B cell (primary cell): ENCODE results near the gene SLC13A2. TPM values are rescaled to one million over a fixed set of nuclear protein-coding genes. Genes with fewer than 3 reads are reported as not detected.

Experiments
- ATAC-seq: fragments of 200-7000 bp; cut with Tn5 transposase; one replicate; pipeline ENCODE4 v1.10.0; 2021; ENCODE audit warnings: low read depth, mild to moderate bottlenecking, moderate number of reproducible peaks, moderate library complexity
- CTCF ChIA-PET: fragments of 350-600 bp; sonication (Branson Sonifier 250); formaldehyde crosslinking; loops from one replicate; lab custom pipeline; 2021; ENCODE audit warnings: antibody characterized with exemption, inconsistent platforms; lab: Charles Lee
- POLR2A ChIA-PET: fragments of 350-600 bp; sonication (Branson Sonifier 250); formaldehyde crosslinking; loops from one replicate; lab custom pipeline; 2021; ENCODE audit warnings: antibody characterized with exemption; lab: Charles Lee
- DNase-seq: peaks from one replicate; pipeline ENCODE4 v3.0.0; 2013
- H2AFZ ChIP-seq: 2 replicates; pipeline ENCODE4 v1.6.1; 2012; ENCODE audit warnings: mild to moderate bottlenecking, low read depth, low read length; ENCODE audit not compliant: insufficient read depth, poor library complexity, severe bottlenecking
- H3K27ac ChIP-seq, 2 donors: 1 replicate in 1 of 2; 2 replicates in 1 of 2; pipeline ENCODE4 v1.5.1; 2012 to 2013; ENCODE audit warnings: low read length in 2 of 2, mild to moderate bottlenecking in 2 of 2, moderate library complexity in 1 of 2
- H3K27me3 ChIP-seq, 4 experiments: fragments of 200-600 bp in 1 of 4; sonication (generic) in 1 of 4; replicated peaks in 1 of 4; 1 replicate in 2 of 4; 2 replicates in 2 of 4; pipeline versions ENCODE4 v1.6.1 to v1.7.0; 2013 to 2016; ENCODE audit warnings: low read length in 3 of 4, mild to moderate bottlenecking in 2 of 4, mixed read lengths in 1 of 4, moderate library complexity in 1 of 4; ENCODE audit not compliant: insufficient read depth in 4 of 4, control insufficient read depth in 3 of 4; ENCODE audit errors: control extremely low read depth in 1 of 4
- H3K36me3 ChIP-seq, 2 experiments: replicated peaks in 1 of 2; 1 replicate in 1 of 2; 2 replicates in 1 of 2; pipeline versions ENCODE4 v1.6.1 to v1.7.1; 2013; ENCODE audit warnings: low read length in 1 of 2; ENCODE audit not compliant: insufficient read depth in 2 of 2, control insufficient read depth in 1 of 2; ENCODE audit errors: control extremely low read depth in 1 of 2, extremely low read depth in 1 of 2
- H3K4me1 ChIP-seq, 2 donors: fragments of 200-600 bp in 1 of 2; sonication (generic) in 1 of 2; 1 replicate in 1 of 2; 2 replicates in 1 of 2; pipeline versions ENCODE4 v1.5.1 to v1.6.1; 2013 to 2017; ENCODE audit warnings: low read length in 2 of 2; ENCODE audit not compliant: control insufficient read depth in 2 of 2, insufficient read depth in 2 of 2
- H3K4me2 ChIP-seq: replicated peaks from 2 replicates; pipeline ENCODE3; 2012; ENCODE audit warnings: mild to moderate bottlenecking, low read depth, low read length; ENCODE audit not compliant: poor library complexity, severe bottlenecking
- H3K4me3 ChIP-seq, 5 experiments: fragments of 200-600 bp in 1 of 5; sonication (generic) in 1 of 5; 1 replicate in 3 of 5; 2 replicates in 2 of 5; pipeline versions ENCODE4 v1.5.1 to v1.7.0; 2011 to 2016; ENCODE audit warnings: low read length in 4 of 5, mild to moderate bottlenecking in 4 of 5, low read depth in 2 of 5, control low read depth in 1 of 5, moderate library complexity in 1 of 5; ENCODE audit not compliant: insufficient read depth in 1 of 5; ENCODE audit errors: control extremely low read depth in 1 of 5, extremely low read depth in 1 of 5
- H3K79me2 ChIP-seq: fragments of 200-600 bp; sonication (generic); one replicate; pipeline ENCODE4 v1.6.0; 2016; ENCODE audit warnings: low read length; ENCODE audit not compliant: control insufficient read depth, insufficient read depth
- H3K9ac ChIP-seq: fragments of 200-600 bp; sonication (generic); 2 replicates; pipeline ENCODE4 v1.6.1; 2017; ENCODE audit warnings: mild to moderate bottlenecking, low read length, moderate library complexity
- H3K9me3 ChIP-seq, 3 donors: one replicate each; pipeline versions ENCODE4 v1.6.1 to v1.7.1; 2013; ENCODE audit warnings: low read length in 2 of 3; ENCODE audit not compliant: control insufficient read depth in 2 of 3, insufficient read depth in 1 of 3; ENCODE audit errors: control extremely low read depth in 1 of 3
- H4K20me1 ChIP-seq: 2 replicates; pipeline ENCODE4 v1.6.0; 2012; ENCODE audit warnings: mild to moderate bottlenecking, low read length; ENCODE audit not compliant: insufficient read depth, control insufficient read depth, poor library complexity, severe bottlenecking
- H3K27ac Mint-ChIP-seq: one replicate; pipeline ENCODE4 v1.8.0; 2021; ENCODE audit warnings: mixed read lengths
- H3K27me3 Mint-ChIP-seq: one replicate; pipeline ENCODE4 v1.8.0; 2021; ENCODE audit warnings: mixed read lengths
- H3K4me1 Mint-ChIP-seq: one replicate; pipeline ENCODE4 v1.8.0; 2021; ENCODE audit warnings: mixed read lengths
- H3K4me3 Mint-ChIP-seq: one replicate; pipeline ENCODE4 v1.8.0; 2021; ENCODE audit warnings: mixed read lengths
- H3K9me3 Mint-ChIP-seq: one replicate; pipeline ENCODE4 v1.8.0; 2022; ENCODE audit warnings: mixed read lengths; ENCODE audit not compliant: insufficient read depth
- EZH2 ChIP-seq: IDR thresholded peaks from 2 replicates; pipeline ENCODE4 v1.6.1; 2012; ENCODE audit warnings: borderline replicate concordance, low read depth, mild to moderate bottlenecking, moderate library complexity, low read length; ENCODE audit not compliant: insufficient read depth, poor library complexity, severe bottlenecking
- WGBS: methylation state at CpG from one replicate; pipeline ENCODE4 v1.1.5; 2013; ENCODE audit warnings: missing lambda C conversion rate; ENCODE audit not compliant: insufficient coverage; 5-methylcytosine and 5-hydroxymethylcytosine counted together
- intact Hi-C: fragments of 100-400 bp; cut with micrococcal nuclease; formaldehyde crosslinking; loops from one replicate; pipeline ENCODE4 v1.10.0; 2022
- polyA plus RNA-seq: library from polyadenylated mRNA; depleted of rRNA; stranded (reverse); fragments of >200 nt; gene quantifications from 2 replicates; pipeline ENCODE4 v1.2.3, GENCODE V29; 2012
- total RNA-seq, 2 donors: library from RNA; stranded (reverse); fragments of 120-200 nt in 1 of 2; gene quantifications; 1 replicate in 1 of 2; 2 replicates in 1 of 2; pipeline versions ENCODE4 v1.2.3 to v1.2.4, GENCODE V29; 2013 to 2022
- TF ChIP-seq, protein P1 (sequence below): fragments of 200-600 bp; IDR thresholded peaks from one replicate; pipeline ENCODE4 v1.8.0; 2022; ENCODE audit warnings: antibody characterized with exemption, mild to moderate bottlenecking

Gene SLC13A2
- total and polyA plus RNA-seq, 2 donors (not counting 1 experiment from before 2014, with no cell fraction given): not detected

DNA sequence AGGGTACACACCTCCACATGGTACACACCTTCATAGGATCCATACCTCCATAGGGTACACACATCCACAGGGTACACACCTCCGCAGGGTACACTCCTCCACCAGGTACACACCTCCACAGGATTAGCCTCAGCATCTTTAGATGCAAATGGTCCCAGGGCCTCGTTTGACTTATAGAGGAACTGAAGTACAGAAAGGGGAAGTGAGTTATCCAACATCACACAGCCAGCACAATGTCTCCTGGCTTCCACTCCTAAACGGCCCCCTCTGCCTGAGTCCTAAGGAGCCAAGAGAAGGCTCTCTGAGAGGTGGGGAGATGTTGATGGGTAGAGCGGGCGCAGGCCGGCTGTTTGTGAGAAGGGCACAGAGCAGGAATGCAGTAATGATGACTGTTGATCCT, 44.7 kb downstream of the SLC13A2 start:
- Histone ChIP-seq H2AFZ (peak overlapping the region; percentile 7), H3K9me3 (no peaks in the 10 kb centered on the region), H3K4me2 (no peak overlapping the region), H3K9ac (no peak overlapping the region), H3K79me2 (no peaks in the 10 kb centered on the region), H3K4me3 (no peak overlapping the region), H3K36me3 (no peaks in the 10 kb centered on the region), H3K27me3 (no peaks in the 10 kb centered on the region), H3K27ac (no peak overlapping the region), H3K4me1 (peaks cover 0 to 9% of the 10 kb centered on the region in 2 donors), H4K20me1 (no peaks in the 10 kb centered on the region)
- 81% methylated on average over 3 of the region's 6 CpGs for WGBS
- ChIA-PET POLR2A (no interaction called here), CTCF (no interaction called here)
- intact Hi-C loops: no loop called here
- TF ChIP-seq EZH2: no peak
- TF ChIP-seq, protein P1, sequence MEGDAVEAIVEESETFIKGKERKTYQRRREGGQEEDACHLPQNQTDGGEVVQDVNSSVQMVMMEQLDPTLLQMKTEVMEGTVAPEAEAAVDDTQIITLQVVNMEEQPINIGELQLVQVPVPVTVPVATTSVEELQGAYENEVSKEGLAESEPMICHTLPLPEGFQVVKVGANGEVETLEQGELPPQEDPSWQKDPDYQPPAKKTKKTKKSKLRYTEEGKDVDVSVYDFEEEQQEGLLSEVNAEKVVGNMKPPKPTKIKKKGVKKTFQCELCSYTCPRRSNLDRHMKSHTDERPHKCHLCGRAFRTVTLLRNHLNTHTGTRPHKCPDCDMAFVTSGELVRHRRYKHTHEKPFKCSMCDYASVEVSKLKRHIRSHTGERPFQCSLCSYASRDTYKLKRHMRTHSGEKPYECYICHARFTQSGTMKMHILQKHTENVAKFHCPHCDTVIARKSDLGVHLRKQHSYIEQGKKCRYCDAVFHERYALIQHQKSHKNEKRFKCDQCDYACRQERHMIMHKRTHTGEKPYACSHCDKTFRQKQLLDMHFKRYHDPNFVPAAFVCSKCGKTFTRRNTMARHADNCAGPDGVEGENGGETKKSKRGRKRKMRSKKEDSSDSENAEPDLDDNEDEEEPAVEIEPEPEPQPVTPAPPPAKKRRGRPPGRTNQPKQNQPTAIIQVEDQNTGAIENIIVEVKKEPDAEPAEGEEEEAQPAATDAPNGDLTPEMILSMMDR: no peak
- Mint-ChIP-seq H3K4me1 (peaks cover 6% of the 10 kb centered on the region), H3K27ac (peak overlapping the region; percentile 10), H3K9me3 (no peaks in the 10 kb centered on the region), H3K27me3 (peaks cover 7% of the 10 kb centered on the region), H3K4me3 (no peak overlapping the region)
- peak; percentile 54 for DNase-seq
- ATAC-seq: peak; percentile 65

DNA sequence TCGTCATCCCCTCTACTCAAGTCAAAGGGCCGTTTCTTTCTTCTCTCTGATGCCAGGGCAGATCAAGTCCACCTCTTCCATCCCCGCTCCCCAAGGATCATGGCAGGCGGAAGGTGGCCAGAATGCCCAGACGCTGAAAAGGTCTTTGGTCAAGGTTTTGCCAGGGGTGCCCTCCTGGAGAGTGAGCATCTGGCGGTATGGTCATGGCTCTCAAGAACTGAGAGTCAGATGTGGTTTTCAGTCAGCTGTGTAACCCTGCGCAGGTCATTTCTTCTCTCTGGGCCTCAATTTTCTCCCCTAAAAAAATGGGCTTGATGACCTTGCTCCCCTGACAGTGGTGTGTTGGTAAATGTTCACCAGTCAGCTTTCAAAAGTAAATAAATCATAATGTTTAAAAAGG, 45.1 kb downstream of the SLC13A2 start:
- POLR2A ChIA-PET: no interaction called here

More for the DNA sequence above, 45.1 kb downstream of the SLC13A2 start:
- Mint-ChIP-seq H3K4me3 (no peak overlapping the region), H3K27ac (peak overlapping the region; percentile 12), H3K4me1 (peaks cover 6% of the 10 kb centered on the region), H3K27me3 (peaks cover 3% of the 10 kb centered on the region), H3K9me3 (no peaks in the 10 kb centered on the region)
- no peak overlapping the region for H3K4me2 ChIP-seq
- intact Hi-C loops: no loop called here
- H3K4me1 ChIP-seq: peaks cover 0 to 9% of the 10 kb centered on the region in 2 donors
- 67% methylated on average over 1 of the region's 7 CpGs for WGBS
- H3K36me3 ChIP-seq: no peaks in the 10 kb centered on the region
- H3K9me3 ChIP-seq: no peaks in the 10 kb centered on the region
- no peaks in the 10 kb centered on the region for H3K27me3 ChIP-seq
- H3K9ac ChIP-seq: no peak overlapping the region
- H3K27ac ChIP-seq: no peak overlapping the region
- TF ChIP-seq EZH2: no peak
- TF ChIP-seq, protein P1: no peak
- no peaks in the 10 kb centered on the region for H4K20me1 ChIP-seq
- peak overlapping the region; percentile 7 for H2AFZ ChIP-seq
- no peaks in the 10 kb centered on the region for H3K79me2 ChIP-seq
- no peak overlapping the region for H3K4me3 ChIP-seq
- DNase-seq (no peak), ATAC-seq (no peak)
- CTCF ChIA-PET: no interaction called here
